GM06990 (cell line): Measurements from ENCODE around the gene DCLK2.

Source experiments
- DNase-seq: peaks from one replicate; pipeline ENCODE4 v3.0.0-alpha.2; 2011; ENCODE audit not compliant: insufficient read length; ENCODE audit errors: extremely low read depth
- H3K27me3 ChIP-seq: replicated peaks from 2 replicates; pipeline ENCODE4 v1.6.0; 2011; ENCODE audit warnings: low read length; ENCODE audit not compliant: control insufficient read depth, insufficient read depth
- H3K36me3 ChIP-seq: 2 replicates; pipeline ENCODE4 v1.5.1; 2011; ENCODE audit warnings: low read length; ENCODE audit not compliant: control insufficient read depth, insufficient read depth
- H3K4me3 ChIP-seq: replicated peaks from 2 replicates; pipeline ENCODE4 v1.5.1; 2011; ENCODE audit warnings: low read depth, mild to moderate bottlenecking, control low read depth, low read length
- CTCF ChIP-seq: IDR thresholded peaks from 2 replicates; pipeline ENCODE4 v1.5.1; 2011; ENCODE audit warnings: low read length, control low read depth, mild to moderate bottlenecking, inconsistent platforms; ENCODE audit not compliant: insufficient read depth, poor library complexity, severe bottlenecking

DCLK2 gene

DNA sequence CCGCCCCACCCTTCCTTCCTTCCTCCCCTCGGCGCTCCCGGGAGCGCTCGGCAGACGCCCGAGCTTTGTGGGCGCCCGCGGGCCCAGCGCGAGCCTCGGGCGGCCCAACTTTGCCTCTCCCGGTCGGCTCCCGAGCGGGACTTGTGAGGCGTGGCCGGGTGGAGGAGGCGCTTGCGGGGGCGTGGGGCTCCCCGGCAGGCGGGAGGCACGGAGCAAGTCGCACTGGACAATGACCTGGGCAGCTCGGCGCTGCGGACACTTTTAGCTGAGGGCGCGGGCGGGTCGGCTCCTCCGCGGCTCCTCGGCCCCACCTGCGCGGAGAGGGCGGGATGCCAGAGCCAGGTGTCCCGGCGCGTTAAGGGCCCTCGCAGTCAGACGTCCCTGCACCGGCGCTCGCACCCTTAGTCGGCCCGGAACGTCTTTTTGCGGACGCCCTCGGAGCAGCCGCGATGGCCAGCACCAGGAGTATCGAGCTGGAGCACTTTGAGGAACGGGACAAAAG, 385 bp downstream of the DCLK2 start:
- Histone ChIP-seq H3K27me3 (no peaks in the 10 kb centered on the region; the same call in 1 of the 2 replicates), H3K36me3 (no peaks in the 10 kb centered on the region), H3K4me3 (no peak overlapping the region)
- DNase-seq, result peak; percentile 15
- TF ChIP-seq CTCF, result no peak

GRCh38 chr4:150079081-150079581, 886 bp downstream of the DCLK2 start:
- peak; percentile 48 for DNase-seq

DNA sequence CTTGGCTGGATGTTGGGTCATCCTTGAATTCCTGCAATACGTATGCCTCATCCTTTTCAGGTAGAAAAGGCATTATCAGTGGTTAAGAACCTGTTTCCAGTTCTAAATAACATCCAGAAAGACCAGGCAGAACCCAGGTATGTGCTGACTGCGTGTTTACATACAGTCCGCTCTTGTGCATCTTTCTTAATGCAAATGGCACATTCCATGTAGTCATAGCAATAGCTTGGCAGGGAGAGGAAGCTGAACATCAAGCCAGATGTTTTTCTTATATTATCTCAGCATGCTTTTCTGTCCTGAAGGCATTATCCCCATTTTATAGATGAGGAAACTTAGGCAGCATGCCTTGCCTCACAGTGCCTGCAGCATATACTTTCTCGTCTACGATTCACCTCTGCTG, 2.1 kb downstream of the DCLK2 start:
- no peak for TF ChIP-seq CTCF
- Histone ChIP-seq H3K36me3 (no peaks in the 10 kb centered on the region), H3K4me3 (no peak overlapping the region), H3K27me3 (no peaks in the 10 kb centered on the region; the same call in 1 of the 2 replicates)
- no peak for DNase-seq

More at GRCh38 chr4:150079081-150079581, 886 bp downstream of the DCLK2 start:
- Histone ChIP-seq H3K27me3 (no peaks in the 10 kb centered on the region; the same call in 1 of the 2 replicates), H3K4me3 (peak overlapping the region; percentile 16; the same call in 1 of the 2 replicates), H3K36me3 (no peaks in the 10 kb centered on the region)
- no peak for TF ChIP-seq CTCF

DNA sequence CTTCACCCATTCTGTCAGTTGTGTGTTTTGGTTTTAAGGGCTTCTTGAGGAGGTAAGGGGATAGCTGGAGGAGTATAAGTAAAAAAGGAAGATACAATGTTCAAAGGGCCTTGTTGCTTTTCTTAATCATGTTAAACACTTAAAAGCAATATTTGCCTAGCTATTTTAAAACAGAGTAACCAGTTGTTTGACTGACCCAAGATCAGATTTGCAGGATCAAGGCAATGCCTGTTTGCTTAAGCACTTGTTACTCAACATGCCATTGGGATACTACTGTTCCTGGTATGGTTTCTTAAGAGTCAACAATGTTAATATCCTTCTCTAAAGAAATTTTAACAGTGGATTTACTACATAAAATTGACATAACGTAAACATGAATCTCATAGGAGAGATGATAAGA, 2.6 kb downstream of the DCLK2 start:
- no peaks in the 10 kb centered on the region; the same call in 1 of the 2 replicates for H3K27me3 ChIP-seq
- no peak for TF ChIP-seq CTCF
- H3K36me3 ChIP-seq, result no peaks in the 10 kb centered on the region
- DNase-seq, result no peak
- no peak overlapping the region for H3K4me3 ChIP-seq

- H3K4me3 ChIP-seq, result no peak overlapping the region
- DNase-seq, result peak; percentile 54
- TF ChIP-seq CTCF, result no peak
- no peaks in the 10 kb centered on the region for H3K36me3 ChIP-seq
- no peaks in the 10 kb centered on the region; the same call in 1 of the 2 replicates for H3K27me3 ChIP-seq
Observed at GRCh38 chr4:150082241-150082640, 4.0 kb downstream of the DCLK2 start.

- Histone ChIP-seq H3K4me3 (no peak overlapping the region), H3K27me3 (no peaks in the 10 kb centered on the region), H3K36me3 (no peaks in the 10 kb centered on the region)
- no peak for DNase-seq
- no peak for TF ChIP-seq CTCF
Observed at GRCh38 chr4:150087006-150087405, 8.8 kb downstream of the DCLK2 start.
